ENCODE measurements around the gene TANGO2. TPM values are rescaled to one million over a fixed set of nuclear protein-coding genes. Genes with fewer than 3 reads are reported as not detected.

The TANGO2 gene
- total and polyA plus RNA-seq, 2 donors (not counting 1 experiment from before 2014, with no cell fraction given), result 75.5 to 75.6 TPM

DNA sequence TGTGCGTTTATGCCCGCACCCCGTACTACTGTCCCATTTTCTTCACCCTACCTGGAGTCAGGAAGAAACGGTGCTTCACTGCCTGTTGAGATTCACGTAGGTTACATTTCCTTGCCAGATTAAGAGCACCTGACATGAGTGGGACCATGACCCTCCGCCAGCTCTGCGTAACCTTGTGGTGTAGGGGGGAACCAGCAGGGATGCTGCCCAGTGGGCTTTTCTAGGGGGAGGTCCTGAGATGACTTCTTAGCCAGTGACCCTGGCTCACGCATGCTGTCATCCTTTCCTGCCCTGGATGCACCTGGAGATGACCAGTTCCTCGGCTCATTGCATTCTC, 3.3 kb upstream of the TANGO2 start:
- TF ChIP-seq, protein P1, sequence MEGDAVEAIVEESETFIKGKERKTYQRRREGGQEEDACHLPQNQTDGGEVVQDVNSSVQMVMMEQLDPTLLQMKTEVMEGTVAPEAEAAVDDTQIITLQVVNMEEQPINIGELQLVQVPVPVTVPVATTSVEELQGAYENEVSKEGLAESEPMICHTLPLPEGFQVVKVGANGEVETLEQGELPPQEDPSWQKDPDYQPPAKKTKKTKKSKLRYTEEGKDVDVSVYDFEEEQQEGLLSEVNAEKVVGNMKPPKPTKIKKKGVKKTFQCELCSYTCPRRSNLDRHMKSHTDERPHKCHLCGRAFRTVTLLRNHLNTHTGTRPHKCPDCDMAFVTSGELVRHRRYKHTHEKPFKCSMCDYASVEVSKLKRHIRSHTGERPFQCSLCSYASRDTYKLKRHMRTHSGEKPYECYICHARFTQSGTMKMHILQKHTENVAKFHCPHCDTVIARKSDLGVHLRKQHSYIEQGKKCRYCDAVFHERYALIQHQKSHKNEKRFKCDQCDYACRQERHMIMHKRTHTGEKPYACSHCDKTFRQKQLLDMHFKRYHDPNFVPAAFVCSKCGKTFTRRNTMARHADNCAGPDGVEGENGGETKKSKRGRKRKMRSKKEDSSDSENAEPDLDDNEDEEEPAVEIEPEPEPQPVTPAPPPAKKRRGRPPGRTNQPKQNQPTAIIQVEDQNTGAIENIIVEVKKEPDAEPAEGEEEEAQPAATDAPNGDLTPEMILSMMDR (IDR thresholded peaks at IDR 0.05), result no peak
- TF ChIP-seq EZH2 (IDR thresholded peaks at IDR 0.05; ENCODE audit: borderline replicate concordance, insufficient read depth, low read depth, low read length, poor library complexity, severe bottlenecking), result no peak
- intact Hi-C loops (cut with micrococcal nuclease), result loop anchor here (2.0 kb wide), 3 partner anchors 15 to 163 kb away; partner anchors contain the start of genes GNB1L and RTL10
- peak overlapping the region; percentile 95 for H2AFZ ChIP-seq (ENCODE audit: insufficient read depth, low read depth, low read length, poor library complexity, severe bottlenecking)
- POLR2A ChIA-PET, result no interaction called here
- Mint-ChIP-seq H3K4me1 (peaks cover 31% of the 10 kb centered on the region), H3K27me3 (no peaks in the 10 kb centered on the region), H3K4me3 (peak overlapping the region; percentile 91), H3K9me3 (ENCODE audit: insufficient read depth) (no peaks in the 10 kb centered on the region), H3K27ac (peak overlapping the region; percentile 61)
- H3K9me3 ChIP-seq (ENCODE audit: control extremely low read depth in 1 of 3, control insufficient read depth in 2 of 3, insufficient read depth in 1 of 3, low read length in 2 of 3), result no peaks in the 10 kb centered on the region
- WGBS (ENCODE audit: insufficient coverage), result 74% methylated on average over 9 of the region's 9 CpGs
- ATAC-seq (ENCODE audit: low read depth), result no peak
- CTCF ChIA-PET, result interaction anchor here (0.9 to 1.3 kb wide), 2 partner anchors 20 to 76 kb away, joined by 3 read pairs; partner anchors contain the start of genes COMT and TXNRD2
- peaks cover 24 to 29% of the 10 kb centered on the region in 2 donors for H3K4me1 ChIP-seq (ENCODE audit: control insufficient read depth in 2 of 2, insufficient read depth in 2 of 2, low read length in 2 of 2)
- H3K36me3 ChIP-seq (replicated peaks in 1 of 2; ENCODE audit: control extremely low read depth in 1 of 2, control insufficient read depth in 1 of 2, extremely low read depth in 1 of 2, insufficient read depth in 2 of 2, low read length in 1 of 2), result no peaks in the 10 kb centered on the region
- H3K27ac ChIP-seq (ENCODE audit: low read length in 2 of 2), result no peak overlapping the region
- H3K4me2 ChIP-seq (replicated peaks; ENCODE audit: low read depth, low read length, poor library complexity, severe bottlenecking), result peak overlapping the region; percentile 90
- no peak overlapping the region for H3K9ac ChIP-seq (ENCODE audit: low read length)
- H3K4me3 ChIP-seq (ENCODE audit: control extremely low read depth in 1 of 5, extremely low read depth in 1 of 5, insufficient read depth in 1 of 5, low read depth in 2 of 5, low read length in 4 of 5), result peak overlapping the region in 3 of 5 experiments; percentile 76 to 78 (median 76)
- H4K20me1 ChIP-seq (ENCODE audit: control insufficient read depth, insufficient read depth, low read length, poor library complexity, severe bottlenecking), result peaks cover 14% of the 10 kb centered on the region
- peaks cover 0 to 25% (median 4%) of the 10 kb centered on the region in 4 experiments for H3K27me3 ChIP-seq (replicated peaks in 1 of 4; ENCODE audit: control extremely low read depth in 1 of 4, control insufficient read depth in 3 of 4, insufficient read depth in 4 of 4, low read length in 3 of 4)
- DNase-seq, result no peak
- H3K79me2 ChIP-seq (ENCODE audit: control insufficient read depth, insufficient read depth, low read length), result peaks cover 30% of the 10 kb centered on the region

DNA sequence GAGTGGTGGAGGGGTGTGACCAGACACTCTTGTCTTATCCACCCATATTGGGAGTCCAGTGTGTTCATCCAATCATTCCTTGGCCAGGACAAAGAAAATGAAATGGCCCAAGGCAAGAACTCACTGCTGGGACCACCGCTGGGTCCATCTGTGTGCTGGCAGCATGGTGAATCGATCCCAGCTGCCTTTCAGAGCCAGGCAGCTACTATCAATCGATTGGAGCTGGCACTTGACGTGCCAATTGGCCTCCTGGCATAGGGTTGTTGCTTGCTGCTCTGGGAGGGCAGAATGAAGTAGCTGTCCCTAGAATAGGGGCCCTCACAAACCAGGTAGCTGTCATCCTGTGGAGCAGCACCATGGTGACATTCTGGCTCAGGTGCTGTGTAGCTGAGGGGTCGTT, 2.9 kb upstream of the TANGO2 start:
- H3K36me3 ChIP-seq (replicated peaks in 1 of 2; ENCODE audit: control extremely low read depth in 1 of 2, control insufficient read depth in 1 of 2, extremely low read depth in 1 of 2, insufficient read depth in 2 of 2, low read length in 1 of 2), result no peaks in the 10 kb centered on the region
- peaks cover 34% of the 10 kb centered on the region for H3K79me2 ChIP-seq (ENCODE audit: control insufficient read depth, insufficient read depth, low read length)
- H3K4me1 ChIP-seq (ENCODE audit: control insufficient read depth in 2 of 2, insufficient read depth in 2 of 2, low read length in 2 of 2), result peaks cover 28 to 33% of the 10 kb centered on the region in 2 donors
- WGBS (ENCODE audit: insufficient coverage), result 94% methylated on average over 5 of the region's 5 CpGs
- Mint-ChIP-seq H3K27me3 (no peaks in the 10 kb centered on the region), H3K4me1 (peaks cover 35% of the 10 kb centered on the region), H3K9me3 (ENCODE audit: insufficient read depth) (no peaks in the 10 kb centered on the region), H3K27ac (no peak overlapping the region), H3K4me3 (peak overlapping the region; percentile 91)
- ChIA-PET CTCF (interaction anchor here (0.9 to 1.3 kb wide), 2 partner anchors 20 to 76 kb away, joined by 3 read pairs; partner anchors contain the start of genes COMT and TXNRD2), POLR2A (no interaction called here)
- ATAC-seq (ENCODE audit: low read depth) (no peak), DNase-seq (no peak)
- peaks cover 0 to 25% (median 4%) of the 10 kb centered on the region in 4 experiments for H3K27me3 ChIP-seq (replicated peaks in 1 of 4; ENCODE audit: control extremely low read depth in 1 of 4, control insufficient read depth in 3 of 4, insufficient read depth in 4 of 4, low read length in 3 of 4)
- no peak overlapping the region for H3K27ac ChIP-seq (ENCODE audit: low read length in 2 of 2)
- H4K20me1 ChIP-seq (ENCODE audit: control insufficient read depth, insufficient read depth, low read length, poor library complexity, severe bottlenecking), result peaks cover 18% of the 10 kb centered on the region
- no peak overlapping the region for H3K4me2 ChIP-seq (replicated peaks; ENCODE audit: low read depth, low read length, poor library complexity, severe bottlenecking)
- no peak overlapping the region for H3K4me3 ChIP-seq (ENCODE audit: control extremely low read depth in 1 of 5, extremely low read depth in 1 of 5, insufficient read depth in 1 of 5, low read depth in 2 of 5, low read length in 4 of 5)
- H3K9ac ChIP-seq (ENCODE audit: low read length), result no peak overlapping the region
- no peak for TF ChIP-seq EZH2 (IDR thresholded peaks at IDR 0.05; ENCODE audit: borderline replicate concordance, insufficient read depth, low read depth, low read length, poor library complexity, severe bottlenecking)
- no peaks in the 10 kb centered on the region for H3K9me3 ChIP-seq (ENCODE audit: control extremely low read depth in 1 of 3, control insufficient read depth in 2 of 3, insufficient read depth in 1 of 3, low read length in 2 of 3)
- intact Hi-C loops (cut with micrococcal nuclease), result no loop called here
- H2AFZ ChIP-seq (ENCODE audit: insufficient read depth, low read depth, low read length, poor library complexity, severe bottlenecking), result no peak overlapping the region

All from B cell (primary cell).